Activated naive CD4-positive, alpha-beta T cell (primary cell): Measurements from ENCODE around the gene GPS1.

Experiments used
- DNase-seq, 4 experiments: peaks; one replicate each; lab custom pipeline; 2025; lab: John Stamatoyannopoulos, UW

The GPS1 gene

DNA sequence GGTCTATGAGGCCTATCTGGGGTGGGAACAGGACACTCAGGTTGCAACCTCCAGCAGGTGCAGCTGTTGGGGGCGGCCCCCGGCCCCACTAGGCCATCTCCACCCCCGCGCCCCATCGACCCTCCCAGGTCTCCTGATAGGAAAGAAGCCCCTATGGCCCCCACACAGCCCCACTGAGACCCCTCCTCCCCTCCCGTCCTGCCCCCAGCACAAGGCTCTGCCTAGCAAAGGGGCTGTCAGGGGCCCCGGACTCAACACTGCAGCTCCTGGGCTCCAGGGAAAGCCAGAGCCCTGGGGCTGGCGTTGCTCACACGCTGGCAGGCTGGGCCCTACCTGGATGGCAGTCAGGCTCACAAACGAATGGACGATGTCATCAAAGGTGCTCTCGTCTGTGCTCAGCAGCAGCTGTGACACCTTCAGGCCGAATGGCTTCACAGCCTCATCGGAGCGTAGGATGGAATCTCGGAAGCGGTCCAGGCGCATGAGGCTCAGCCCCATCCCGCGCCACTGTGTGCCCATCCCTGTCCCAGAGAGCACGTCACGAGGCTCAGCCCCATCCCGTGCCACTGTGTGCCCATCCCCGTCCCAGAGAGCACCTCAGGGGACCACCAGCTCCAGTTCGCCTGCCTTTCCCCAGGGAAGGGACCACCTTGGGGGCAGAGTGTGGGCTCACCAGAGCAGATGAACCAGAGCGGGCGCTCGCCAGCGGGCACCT lies 39.0 kb downstream of the GPS1 start:
- no peak for DNase-seq

DNA sequence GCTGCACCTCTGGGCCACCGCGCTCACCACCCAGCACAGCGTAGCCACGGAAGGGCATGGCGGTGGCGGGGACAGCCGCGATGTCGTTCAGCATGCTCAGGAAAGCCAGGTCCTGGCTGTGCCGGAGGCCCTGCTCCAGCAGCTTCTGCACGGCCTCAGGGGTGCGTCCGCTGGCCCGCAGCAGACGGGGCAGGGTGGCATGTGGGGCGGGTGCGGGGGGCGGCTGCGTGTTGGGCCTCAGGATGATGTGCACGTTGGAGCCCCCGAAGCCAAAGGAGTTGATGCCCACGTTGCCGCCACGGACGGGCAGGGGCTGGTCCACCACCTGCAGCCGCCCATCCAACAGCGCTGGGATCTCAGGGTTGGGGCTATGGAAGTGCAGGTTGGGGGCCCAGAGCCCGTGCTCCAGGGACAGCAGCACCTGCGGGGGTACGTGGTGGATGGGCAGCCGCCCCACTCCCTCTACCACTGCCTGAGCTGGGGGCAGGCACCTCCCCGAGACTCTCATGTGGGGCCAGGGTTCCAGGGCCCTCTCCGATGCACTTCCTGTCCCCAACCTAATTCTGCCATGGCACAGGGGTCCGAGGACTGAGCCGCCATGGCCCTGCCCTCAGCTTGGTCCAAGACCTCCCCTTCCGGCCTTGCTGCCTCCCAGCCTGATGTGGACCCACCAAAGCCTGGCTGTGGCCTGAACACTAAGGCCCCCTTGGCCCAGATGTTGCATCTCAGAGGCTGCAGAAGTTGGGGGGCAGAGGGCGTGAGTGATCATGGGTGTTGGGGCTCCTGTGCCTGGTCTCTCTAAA lies 39.8 kb downstream of the GPS1 start:
- no peak for DNase-seq

DNA sequence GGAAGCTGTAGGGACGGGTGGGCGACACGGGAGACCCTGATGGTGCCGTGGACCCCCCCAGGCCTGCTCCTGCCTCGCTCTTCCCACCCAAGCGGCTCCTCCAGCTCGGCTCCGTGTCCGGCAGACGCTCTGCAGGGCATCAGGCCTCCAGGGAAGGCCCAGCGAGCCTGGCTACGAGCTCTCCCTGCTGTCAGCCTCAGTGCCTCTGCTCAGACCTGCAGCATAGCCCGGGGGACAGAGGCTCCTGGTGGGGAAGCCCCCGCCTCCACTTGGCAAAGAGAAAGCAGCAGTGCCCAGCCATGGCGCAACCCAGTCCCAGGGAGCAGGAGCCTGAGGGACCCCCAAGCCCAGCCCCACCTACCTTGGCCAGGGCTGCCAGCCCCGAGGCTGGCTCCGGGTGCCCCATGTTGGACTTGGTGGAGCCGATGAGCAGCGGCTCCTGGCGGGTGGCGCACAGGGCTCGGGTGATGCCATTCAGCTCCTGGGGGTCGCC lies 40.4 kb downstream of the GPS1 start:
- DNase-seq = no peak

DNA sequence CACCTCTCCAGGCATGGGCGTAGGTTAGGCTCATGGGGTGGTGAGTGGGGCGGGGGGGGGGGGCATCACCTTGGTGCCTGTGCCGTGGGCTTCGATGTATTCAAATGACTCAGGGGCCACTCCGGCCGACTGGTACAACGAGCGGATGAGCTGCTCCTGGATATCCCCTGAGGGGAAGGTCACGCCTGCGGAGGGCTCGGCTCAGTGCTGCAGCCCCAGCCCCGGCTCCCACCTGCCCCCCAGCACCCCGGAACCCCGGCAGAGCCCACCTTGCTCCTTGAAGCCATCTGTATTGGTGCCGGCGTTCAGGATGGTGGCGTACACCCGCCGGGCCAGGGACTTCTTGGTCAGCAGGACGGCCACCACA lies 40.9 kb downstream of the GPS1 start:
- no peak for DNase-seq

DNA sequence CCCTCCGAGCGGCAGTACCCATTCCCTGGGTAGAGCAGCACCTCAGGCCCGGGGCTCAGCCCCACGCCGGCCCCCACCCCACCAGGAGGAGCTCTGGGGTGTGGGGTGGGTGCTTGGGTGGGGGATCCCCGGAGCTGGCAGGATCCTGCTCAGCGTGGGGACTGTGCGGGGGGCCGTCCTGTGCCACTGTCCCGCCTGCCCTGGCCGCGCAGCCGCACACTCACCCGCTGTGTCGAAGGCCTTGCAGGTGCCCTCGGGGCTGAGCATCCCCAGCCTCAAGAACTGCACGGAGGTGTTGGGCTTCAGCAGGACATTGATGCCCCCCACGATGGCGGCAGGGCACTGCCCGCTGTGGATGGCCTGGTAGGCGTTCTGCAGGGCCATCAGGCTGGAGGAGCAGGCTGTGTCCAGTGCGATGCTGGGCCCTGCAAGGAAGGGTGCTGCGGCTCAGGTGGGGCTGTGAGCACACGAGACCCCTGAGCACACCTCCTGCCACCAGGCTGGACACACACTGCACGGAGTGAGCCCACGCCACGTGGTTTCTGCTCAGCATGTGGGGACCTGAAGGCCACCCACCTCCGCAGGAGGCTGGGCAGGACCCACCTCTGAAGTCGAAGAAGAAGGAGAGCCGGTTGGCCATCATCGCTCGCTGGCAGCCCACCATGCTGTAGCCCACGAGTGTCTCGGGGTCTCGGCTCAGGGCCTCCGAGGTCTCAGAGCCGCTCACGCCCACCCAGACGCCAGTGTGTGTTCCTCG lies 41.5 kb downstream of the GPS1 start:
- DNase-seq = no peak

DNA sequence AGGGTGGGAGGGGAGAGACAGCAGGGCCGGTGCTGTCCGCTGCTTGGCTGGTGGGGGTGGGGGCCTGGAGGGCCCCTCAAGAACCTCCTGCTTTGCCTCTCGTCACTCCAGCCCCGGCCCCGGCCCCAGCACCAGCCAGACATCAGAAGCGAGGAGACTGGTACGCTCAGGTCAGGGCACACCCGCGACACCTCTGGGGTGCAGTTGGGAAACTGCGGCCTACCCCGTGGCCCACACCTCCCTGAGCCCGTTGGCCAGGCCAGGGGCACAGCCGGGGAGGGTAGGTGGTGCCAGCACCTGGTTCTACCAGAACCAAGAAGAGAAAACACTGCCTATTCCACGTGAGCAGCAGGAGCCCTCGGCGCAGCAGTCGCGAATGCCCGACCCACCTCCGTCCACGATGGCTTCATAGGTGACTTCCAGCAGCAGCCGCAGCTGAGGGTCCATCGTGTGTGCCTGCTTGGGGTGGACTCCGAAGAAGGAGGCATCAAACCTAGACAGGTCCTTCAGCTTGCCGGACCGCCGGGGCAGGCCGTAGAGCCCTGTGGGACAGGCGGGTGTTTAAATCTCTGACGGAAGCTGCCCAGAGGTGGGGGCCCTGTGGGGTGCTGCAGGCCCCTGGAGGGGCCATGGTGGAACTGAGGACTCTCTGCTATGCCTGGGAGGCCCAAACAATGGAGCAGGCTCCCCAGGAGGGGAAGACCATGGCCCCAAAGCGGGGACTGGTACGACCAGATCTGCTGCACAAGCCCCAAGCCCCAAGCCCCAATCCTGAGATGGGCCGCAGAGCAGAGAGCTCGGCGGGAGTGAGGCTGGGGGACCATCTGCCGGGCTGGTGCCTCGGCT lies 43.5 kb downstream of the GPS1 start:
- no peak for DNase-seq

DNA sequence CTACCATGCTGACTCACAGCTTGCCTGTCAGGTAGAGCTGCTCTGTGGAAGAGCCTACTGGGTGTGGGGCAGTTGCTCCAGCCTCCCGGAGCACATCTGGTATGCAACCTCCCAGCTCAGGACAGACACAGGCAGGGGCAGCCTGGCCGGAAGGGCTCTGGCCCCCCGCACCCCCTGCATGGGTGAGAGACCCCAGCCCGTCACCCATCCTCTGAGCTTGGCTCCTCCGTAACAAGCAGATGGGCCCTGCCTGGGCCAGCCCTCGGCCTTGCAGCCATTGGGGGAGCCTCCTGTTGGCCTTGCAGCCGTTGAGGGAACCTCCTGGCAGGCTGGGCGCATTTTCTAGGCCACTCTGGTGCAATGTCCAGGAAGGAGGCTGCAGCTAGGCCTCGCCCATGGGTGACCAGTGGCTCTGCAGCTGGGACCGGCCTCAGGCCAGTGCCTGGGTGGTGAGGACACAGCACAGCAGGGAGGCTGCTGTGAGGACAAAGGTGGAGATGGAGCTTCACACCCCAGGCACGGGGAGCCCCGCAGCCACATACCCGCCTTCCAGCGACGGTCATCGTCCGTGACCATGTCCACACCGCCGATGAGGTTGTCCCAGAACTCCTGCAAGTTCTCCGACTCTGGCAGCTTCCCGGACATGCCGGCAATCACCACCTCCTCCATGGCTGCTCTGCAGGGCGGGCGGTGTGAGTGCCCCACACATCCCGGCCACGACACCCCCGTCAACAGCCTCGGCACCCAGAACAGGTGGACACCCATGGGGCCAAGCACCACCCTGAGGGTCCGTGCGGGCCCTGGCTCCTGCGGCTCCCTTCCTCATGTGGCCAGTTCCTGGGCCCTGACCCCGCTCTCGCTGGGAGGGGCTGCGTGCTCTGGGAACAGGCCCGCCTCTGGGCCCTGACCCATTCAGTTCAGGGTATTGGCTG lies 44.3 kb downstream of the GPS1 start:
- DNase-seq = no peak

DNA sequence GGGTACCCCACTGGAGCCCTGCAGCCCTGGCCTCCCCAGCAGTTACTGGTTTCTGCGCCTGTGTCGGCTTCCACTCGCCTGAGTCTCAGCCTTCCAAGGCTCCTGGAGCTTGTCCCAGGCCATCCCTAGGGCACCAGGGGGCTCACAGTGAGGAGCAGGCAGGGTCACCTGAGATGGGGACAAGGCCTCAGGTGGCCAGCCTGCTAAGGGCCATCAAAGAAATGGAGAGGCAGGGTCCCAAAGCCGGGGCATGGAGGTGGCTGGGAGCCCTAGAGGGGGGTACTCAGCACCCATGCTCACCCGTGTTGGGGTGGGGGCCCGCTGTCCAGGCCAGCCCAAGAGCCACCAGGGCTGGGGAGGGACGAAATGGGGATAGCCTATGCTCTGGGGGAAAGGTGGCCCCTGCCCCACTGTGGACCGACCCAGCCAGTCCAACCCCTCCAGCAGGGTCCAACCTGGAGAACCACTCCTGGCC lies 45.0 kb downstream of the GPS1 start:
- no peak for DNase-seq

DNA sequence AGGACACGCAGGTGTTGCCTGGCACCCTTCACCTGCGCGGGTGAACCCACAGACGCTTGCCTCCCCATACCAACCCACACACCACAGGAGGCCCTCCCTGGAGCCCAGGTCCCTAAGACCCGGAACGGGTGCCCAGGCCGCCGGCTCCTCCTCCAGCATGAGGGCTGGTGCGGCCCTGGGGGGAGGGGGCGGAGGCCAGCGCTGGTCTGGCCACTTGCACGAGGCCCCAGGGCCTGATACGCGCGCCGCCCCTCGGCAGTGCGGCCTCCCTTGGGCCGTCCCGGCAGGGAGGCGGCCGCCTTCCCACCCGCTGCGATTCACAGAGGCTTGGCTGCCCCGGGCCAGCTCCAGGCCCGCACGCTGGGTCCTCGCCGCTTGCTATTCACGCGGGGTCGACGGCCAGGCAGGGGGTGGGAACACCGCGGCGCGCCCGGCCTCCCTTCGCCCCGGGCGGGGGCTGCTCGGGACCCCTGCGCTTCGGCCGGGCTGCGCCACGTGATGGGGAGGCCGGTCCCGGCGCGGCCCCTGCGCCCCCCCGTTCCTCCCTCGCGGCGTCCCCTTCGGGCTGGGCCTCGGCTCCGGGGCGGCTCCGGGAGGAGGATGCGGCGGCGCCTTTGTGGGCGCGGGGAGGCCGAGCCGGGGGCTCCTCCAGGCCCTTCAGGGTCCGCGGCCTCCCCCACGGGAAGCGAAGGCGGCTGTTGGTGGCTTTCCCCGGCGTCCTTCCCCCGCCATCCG lies 45.7 kb downstream of the GPS1 start:
- no peak for DNase-seq

DNA sequence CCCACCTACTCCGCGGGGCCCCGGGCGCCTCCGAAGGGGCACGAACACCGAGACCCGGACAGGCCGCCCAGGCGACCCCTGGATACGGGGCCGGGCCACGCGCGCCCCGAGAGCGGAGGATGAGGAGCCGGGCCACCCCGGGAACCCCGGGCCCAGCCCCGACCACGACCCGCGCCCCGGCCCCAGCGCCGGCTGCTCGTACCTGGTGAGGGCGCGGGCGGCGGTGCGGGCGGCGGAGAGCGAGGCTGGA lies 46.1 kb downstream of the GPS1 start:
- DNase-seq = peak in 1 of 4 experiments; percentile 58

DNA sequence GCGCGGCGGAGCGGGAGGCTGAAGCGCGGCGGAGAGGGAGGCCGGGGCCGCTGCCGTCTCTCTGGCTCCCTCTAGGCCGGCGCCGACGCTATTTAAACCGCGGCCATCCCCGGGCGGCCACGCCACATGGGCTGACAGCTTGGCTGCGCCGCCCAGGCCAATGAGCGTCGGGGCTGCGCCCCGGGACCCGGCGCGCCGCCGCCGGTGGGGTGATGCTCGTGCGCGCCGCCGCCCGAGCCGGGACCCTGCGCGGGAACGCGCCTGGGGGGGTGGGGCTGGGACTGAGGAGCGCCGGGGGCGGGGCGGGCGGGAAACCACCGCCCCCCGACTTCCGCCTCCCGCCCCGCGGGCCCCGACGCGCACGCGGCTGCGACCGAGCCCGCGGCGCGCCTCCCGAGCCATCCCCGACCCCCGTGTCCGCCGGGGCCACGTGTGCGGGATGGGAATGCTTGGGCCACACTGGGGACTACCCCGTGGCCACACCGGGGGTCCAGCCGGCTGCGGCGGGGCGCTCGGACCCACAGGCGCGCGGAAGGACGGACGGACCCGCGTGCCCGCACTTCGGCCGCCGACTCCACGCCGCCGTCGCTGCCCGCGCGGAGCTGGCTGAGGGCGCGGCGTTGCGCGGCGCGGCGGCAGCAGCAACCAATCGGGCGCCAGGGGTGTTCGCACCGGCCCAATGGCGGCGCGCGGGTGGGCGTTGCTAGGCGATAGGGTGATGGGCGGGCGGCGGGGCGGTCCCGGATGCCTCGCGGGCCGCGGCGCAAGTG lies 46.7 kb downstream of the GPS1 start, which contains the start of gene FASN:
FASN (minus strand) TSS at position 68 of the 770 bp plus-strand sequence. CDS start 1,791 bp downstream, outside the sequence.
- peak; percentile 79 to 94 (median 80) for DNase-seq

DNA sequence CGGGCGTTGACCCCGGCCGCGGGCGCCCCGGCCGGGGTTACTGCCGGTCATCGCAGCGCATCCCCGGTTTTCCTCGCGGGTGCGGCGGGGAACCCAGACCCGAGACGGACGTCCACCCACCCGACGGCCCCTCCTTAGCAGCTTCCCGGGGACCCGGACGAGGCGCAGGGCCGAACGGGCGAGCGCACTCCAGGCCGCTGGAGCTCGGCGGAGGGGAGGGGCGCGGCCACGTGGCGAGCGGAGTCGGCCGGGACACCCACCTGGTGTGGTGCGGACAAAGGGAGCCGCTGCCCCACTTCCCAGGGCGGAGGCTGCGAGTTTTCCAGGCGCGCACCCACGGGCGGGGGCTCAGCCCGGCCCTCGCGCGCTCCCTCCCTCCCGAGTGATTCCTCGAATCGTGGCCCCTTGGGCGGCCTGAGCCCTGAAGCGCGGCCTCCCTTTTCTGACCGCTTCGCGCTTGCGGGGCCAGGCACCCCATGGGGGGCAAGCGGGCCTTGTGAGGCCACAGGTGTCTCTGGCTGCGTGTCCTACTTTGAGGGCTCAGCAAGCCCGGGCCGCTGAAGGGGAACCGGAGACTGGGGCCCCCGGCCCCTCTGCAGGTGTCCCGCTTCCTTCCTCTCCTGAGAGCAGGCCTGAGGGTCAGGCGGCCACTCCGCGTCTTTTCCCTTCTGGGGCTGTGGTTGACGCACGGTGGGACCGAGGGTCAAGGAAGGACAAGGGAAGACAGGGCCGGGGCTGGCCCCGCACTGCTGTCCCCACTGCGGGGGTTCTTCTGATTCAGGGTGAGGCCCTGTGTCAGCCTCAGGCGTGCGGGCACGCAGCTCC lies 47.5 kb downstream of the GPS1 start:
- peak in 1 of 4 experiments; percentile 30 for DNase-seq

DNA sequence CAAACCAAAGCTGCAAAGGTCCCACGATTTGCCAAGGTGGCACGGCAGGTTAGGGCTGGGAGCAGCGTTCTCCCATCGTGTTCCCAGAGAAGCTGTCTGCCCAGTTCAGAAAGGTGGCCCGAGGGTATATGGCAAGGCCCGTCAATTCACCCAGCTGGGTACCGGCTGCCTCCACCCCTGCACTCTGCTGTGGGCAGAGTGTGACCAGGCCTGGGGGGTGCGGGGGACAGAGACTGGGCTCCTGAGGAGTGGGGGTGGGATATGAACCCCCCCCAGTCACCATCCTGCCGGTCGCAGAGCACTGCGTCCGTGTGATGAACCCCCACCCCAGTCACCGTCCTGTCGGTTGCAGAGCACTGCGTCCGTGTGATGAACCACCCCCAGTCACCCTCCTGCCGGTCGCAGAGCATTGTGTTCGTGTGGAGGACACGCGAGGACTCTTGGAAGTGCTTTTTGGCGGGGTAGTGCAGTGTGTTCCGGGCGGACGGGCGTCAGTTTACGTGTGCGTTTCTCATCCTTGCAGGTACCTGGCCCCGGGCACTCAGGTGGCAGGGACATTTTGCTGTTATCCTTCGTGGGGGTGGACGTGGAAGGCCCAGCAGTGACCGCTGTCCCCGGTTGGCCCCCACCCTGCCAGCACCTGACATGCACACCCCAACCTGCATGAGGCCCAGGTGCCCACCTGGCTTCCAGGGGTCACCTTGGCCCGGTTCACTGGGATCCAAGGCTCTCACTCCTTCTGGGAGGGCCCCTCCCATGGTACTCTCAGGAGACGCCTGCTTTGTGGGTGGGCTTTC lies 49.0 kb downstream of the GPS1 start:
- DNase-seq = no peak

DNA sequence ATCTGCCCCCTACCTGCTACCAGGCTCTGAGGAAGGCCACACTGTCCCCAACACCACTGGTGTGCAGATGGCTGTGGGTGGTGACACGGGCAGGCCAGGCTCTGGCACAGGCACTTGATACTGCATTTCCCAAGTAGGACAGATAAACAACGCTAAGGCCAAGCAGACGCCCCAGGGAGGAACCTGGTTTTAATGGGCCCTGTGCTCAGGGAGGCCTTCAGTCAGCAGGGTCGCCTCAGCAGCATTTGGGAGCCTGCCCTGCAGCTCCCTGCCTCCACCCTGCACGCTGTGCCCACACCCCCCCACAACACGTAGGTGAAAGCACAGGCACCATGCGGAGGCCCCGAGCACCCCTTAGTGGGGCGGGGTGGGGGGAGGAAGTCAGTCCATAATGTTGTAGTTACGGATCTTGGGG lies 49.6 kb downstream of the GPS1 start:
- no peak for DNase-seq

DNA sequence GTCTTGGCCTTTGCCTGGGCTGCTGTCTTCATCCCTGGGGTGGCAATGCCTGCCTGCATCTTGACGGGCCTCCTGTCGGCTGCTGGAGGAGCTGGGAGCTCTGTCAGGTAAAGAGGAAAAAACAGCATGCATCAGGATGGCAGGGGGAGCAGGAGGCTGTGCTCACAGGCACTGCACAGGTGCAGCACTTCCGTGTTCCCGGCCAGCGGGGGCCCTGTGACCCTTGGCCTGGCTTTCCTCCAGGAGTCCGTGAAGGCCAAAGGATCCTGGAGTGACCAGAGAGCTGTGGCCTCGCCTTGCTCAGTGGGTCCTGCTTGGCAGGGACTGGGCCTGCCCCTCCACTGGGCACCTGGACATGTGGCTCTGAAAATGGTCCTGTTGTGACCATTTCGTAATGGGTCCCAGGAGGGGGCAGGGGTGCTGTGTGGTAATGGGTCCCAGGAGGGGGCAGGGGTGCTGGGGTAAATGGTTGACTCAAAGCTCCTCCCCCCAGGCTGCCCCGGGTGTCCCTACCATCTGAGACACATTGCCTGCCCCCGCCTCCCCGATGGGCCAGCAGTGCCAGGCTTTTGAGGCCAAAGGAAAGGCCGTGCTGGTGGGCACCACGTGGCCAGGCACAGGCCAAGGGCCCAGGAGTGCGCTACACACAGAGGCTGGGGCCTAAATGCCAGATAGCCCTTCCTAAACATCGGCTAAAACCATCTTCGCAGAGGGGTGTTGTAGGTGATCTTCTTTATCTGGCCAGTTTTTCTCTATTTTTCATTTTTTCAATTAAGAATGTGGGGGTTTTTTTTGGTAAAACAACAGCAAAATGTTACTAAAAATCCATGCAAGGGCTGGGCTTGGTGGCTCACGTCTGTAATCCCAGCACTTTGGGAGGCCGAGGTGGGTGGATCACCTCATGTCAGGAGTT lies 50.3 kb downstream of the GPS1 start:
- DNase-seq = no peak
